ENCODE data around the gene APOL2. TPM values are rescaled to one million over a fixed set of nuclear protein-coding genes. Genes with fewer than 3 reads are reported as not detected.

APOL2 gene
- total RNA-seq, 1 donor from 2014 or later = 7.1 TPM

- TF ChIP-seq, protein P1, sequence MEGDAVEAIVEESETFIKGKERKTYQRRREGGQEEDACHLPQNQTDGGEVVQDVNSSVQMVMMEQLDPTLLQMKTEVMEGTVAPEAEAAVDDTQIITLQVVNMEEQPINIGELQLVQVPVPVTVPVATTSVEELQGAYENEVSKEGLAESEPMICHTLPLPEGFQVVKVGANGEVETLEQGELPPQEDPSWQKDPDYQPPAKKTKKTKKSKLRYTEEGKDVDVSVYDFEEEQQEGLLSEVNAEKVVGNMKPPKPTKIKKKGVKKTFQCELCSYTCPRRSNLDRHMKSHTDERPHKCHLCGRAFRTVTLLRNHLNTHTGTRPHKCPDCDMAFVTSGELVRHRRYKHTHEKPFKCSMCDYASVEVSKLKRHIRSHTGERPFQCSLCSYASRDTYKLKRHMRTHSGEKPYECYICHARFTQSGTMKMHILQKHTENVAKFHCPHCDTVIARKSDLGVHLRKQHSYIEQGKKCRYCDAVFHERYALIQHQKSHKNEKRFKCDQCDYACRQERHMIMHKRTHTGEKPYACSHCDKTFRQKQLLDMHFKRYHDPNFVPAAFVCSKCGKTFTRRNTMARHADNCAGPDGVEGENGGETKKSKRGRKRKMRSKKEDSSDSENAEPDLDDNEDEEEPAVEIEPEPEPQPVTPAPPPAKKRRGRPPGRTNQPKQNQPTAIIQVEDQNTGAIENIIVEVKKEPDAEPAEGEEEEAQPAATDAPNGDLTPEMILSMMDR (IDR thresholded peaks at IDR 0.05; ENCODE audit: insufficient read depth, low read length, severe bottlenecking) = no peak
- DNase-seq (ENCODE audit: low read depth) (no peak), FAIRE-seq (no peak)
- no peaks in the 10 kb centered on the region for H3K27me3 ChIP-seq (ENCODE audit: control insufficient read depth, insufficient read depth, low read length)
- H3K36me3 ChIP-seq (ENCODE audit: control insufficient read depth, insufficient read depth, low read length) = no peaks in the 10 kb centered on the region
- no peak overlapping the region for H3K4me3 ChIP-seq (ENCODE audit: low read depth, low read length)
These were observed 6.6 kb upstream of the APOL2 start for GRCh38 chr22:36245805-36246356.

- Histone ChIP-seq H3K36me3 (ENCODE audit: control insufficient read depth, insufficient read depth, low read length) (no peaks in the 10 kb centered on the region), H3K4me3 (ENCODE audit: low read depth, low read length) (no peak overlapping the region), H3K27me3 (ENCODE audit: control insufficient read depth, insufficient read depth, low read length) (no peaks in the 10 kb centered on the region)
- TF ChIP-seq, protein P1 (IDR thresholded peaks at IDR 0.05; ENCODE audit: insufficient read depth, low read length, severe bottlenecking) = no peak
- no peak for FAIRE-seq
- no peak for DNase-seq (ENCODE audit: low read depth)
These were observed 5.4 kb upstream of the APOL2 start for GRCh38 chr22:36244522-36245391.

GRCh38 chr22:36243986-36244385 is 4.7 kb upstream of the APOL2 start:
- FAIRE-seq (no peak), DNase-seq (ENCODE audit: low read depth) (no peak)
- TF ChIP-seq, protein P1 (IDR thresholded peaks at IDR 0.05; ENCODE audit: insufficient read depth, low read length, severe bottlenecking) = no peak
- no peak overlapping the region for H3K4me3 ChIP-seq (ENCODE audit: low read depth, low read length)
- no peaks in the 10 kb centered on the region for H3K36me3 ChIP-seq (ENCODE audit: control insufficient read depth, insufficient read depth, low read length)
- H3K27me3 ChIP-seq (ENCODE audit: control insufficient read depth, insufficient read depth, low read length) = no peaks in the 10 kb centered on the region

- TF ChIP-seq, protein P1 (IDR thresholded peaks at IDR 0.05; ENCODE audit: insufficient read depth, low read length, severe bottlenecking) = no peak
- Histone ChIP-seq H3K4me3 (ENCODE audit: low read depth, low read length) (peak overlapping the region; percentile 60), H3K36me3 (ENCODE audit: control insufficient read depth, insufficient read depth, low read length) (peaks cover 2% of the 10 kb centered on the region), H3K27me3 (ENCODE audit: control insufficient read depth, insufficient read depth, low read length) (no peaks in the 10 kb centered on the region)
- FAIRE-seq = no peak
- DNase-seq (ENCODE audit: low read depth) = no peak
These were observed 252 bp downstream of the APOL2 start for GRCh38 chr22:36239150-36239400.

DNA sequence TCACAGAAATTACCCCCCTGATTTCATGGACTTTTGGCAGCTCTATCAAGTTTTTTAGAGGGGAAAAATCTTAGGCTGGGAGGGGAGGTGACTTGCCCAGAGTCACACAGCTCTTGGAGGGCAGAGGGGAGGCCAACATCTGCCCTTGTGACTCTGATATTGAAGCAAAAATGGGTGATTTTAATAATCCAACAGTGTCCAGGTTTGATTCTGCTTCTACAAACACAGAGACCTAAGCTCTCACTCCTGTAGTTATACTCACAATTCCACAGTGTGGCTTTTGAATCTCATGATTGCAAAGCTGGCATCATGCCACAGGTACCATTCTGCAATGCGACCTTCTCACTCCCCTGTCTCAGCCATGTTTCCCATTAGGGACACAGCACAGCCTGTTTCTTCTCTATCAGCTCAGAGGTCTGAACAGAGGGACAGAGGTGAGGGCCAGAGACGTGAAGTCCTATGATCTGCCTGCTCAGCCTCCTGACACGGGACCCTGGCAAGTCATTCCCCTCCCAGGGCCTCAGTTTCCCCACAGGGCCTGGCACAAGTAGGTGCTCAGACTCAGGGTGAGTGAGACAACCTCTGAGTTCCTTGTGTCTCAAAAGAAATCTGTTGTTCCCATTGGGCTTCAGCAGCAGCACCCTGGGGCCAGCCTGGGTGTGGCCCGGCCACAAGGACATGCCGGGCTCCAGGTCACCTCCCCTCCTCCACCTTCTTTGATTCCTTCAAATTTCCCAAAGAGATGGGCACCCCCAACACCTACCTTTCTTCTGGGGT is 766 bp downstream of the APOL2 start:
- Histone ChIP-seq H3K4me3 (ENCODE audit: low read depth, low read length) (peak overlapping the region; percentile 60), H3K27me3 (ENCODE audit: control insufficient read depth, insufficient read depth, low read length) (no peaks in the 10 kb centered on the region), H3K36me3 (ENCODE audit: control insufficient read depth, insufficient read depth, low read length) (peaks cover 2% of the 10 kb centered on the region)
- no peak for DNase-seq (ENCODE audit: low read depth)
- TF ChIP-seq, protein P1 (IDR thresholded peaks at IDR 0.05; ENCODE audit: insufficient read depth, low read length, severe bottlenecking) = no peak
- no peak for FAIRE-seq

All from bronchial epithelial cell (primary cell).